ENCODE measurements around the gene VWA8. TPM values are rescaled to one million over a fixed set of nuclear protein-coding genes. Genes with fewer than 3 reads are reported as not detected.

The VWA8 gene
- total RNA-seq, 2 experiments from 2014 or later: 15.7 to 16.9 TPM

DNA sequence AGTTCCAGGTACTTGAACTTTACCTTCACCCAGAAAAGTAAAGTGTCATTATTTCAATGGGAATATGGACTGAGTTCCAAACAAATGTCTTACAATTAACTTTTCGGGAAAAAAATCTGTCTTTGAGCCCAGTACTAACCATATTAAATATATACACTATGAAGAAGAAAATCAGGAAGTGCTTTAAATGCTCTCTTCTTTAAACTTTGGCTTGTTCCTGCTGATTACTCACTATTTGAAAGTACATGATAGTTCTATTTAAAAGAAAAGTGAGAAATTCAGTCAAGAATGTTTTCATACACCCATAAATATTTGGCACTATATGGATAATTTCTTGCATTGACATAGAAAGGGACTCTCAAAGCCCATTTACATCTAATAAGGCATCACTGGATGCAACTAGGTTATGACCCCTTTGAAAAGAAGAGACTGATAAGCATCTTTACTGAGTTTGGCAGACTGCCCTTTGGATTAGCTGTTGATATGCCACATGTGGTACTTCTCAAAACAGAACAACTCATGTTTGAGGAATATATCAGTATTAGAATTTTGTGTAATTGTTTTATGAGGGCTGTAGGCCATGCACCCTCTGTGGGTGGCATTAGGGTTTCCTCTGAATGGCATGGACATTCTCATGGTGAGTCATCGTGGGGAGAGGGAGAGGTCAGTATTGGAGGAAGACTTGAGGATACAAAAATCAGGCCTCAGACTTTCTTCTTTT is 25.0 kb upstream of the VWA8 start:
- Mint-ChIP-seq H3K4me3 (no peak overlapping the region), H3K27ac (no peak overlapping the region), H3K9me3 (ENCODE audit: insufficient read depth) (no peaks in the 10 kb centered on the region), H3K4me1 (ENCODE audit: low read depth) (no peaks in the 10 kb centered on the region), H3K36me3 (ENCODE audit: low read depth) (no peaks in the 10 kb centered on the region), H3K27me3 (ENCODE audit: low read depth) (peaks cover 14% of the 10 kb centered on the region)
- ATAC-seq (no peak), DNase-seq (no peak)
- ChIA-PET CTCF (no interaction called here), POLR2A (no interaction called here)

DNA sequence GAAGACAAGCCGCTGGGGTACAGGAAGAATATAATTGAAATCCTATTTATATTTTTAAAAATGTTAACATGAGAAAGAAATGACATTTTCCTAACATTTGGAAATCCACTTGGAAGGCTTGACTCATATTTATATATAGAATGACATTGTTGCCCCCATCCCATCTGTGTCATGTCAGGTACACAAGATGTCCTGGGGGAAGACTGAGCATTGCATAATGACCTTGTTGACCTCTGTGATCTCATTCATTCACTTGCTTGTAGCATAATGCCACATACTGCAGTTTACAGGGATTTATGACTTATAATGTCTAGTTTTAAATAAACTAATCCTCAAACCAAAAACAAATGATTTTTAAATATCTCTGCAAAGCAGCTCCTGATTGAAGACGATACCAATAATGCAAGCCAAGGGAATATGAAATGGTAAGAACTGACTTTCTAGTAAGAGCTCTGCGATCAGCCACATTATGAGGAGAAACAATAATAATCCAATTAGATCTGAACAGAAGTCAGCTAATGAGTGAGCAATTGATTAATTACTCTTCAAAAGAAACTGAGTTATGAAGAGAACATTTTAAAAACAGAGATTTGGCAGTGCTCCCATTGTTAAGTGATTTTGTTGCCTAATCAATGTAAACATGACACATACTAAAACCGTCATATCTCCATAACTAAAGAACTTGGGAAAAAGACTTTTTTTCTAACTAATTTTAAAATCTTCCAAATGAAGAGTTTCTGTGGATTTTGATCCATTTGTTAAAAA is 21.2 kb upstream of the VWA8 start:
- ATAC-seq: no peak
- Mint-ChIP-seq H3K27ac (no peak overlapping the region), H3K27me3 (ENCODE audit: low read depth) (peaks cover 13% of the 10 kb centered on the region), H3K4me1 (ENCODE audit: low read depth) (peaks cover 1% of the 10 kb centered on the region), H3K4me3 (no peak overlapping the region), H3K9me3 (ENCODE audit: insufficient read depth) (no peaks in the 10 kb centered on the region), H3K36me3 (ENCODE audit: low read depth) (no peaks in the 10 kb centered on the region)
- DNase-seq: no peak
- POLR2A ChIA-PET: no interaction called here
- CTCF ChIA-PET: no interaction called here

DNA sequence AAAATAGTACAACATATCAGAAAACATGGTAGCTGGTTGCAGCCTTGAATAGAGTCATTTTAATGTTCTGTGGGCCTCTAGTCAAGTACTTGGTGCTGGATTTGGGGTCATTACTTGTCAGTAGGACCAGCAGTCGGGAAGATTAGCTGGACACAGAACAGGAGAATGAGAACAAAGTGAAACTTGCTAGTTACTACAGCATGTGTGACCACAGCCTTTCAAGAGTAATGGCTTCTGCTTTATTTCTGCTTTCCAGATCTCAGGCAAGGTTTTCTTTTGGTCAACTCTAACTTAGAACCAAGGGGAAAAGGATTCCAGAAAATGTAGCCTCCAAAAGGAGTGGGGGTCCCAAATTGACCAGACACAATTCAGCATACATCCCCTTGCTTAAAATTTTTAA is 17.1 kb upstream of the VWA8 start:
- no peaks in the 10 kb centered on the region for H3K36me3 Mint-ChIP-seq (ENCODE audit: low read depth)
- peaks cover 1% of the 10 kb centered on the region for H3K27me3 Mint-ChIP-seq (ENCODE audit: low read depth)
- no peak overlapping the region for H3K27ac Mint-ChIP-seq
- no peak for DNase-seq
- POLR2A ChIA-PET: no interaction called here
- no peaks in the 10 kb centered on the region for H3K9me3 Mint-ChIP-seq (ENCODE audit: insufficient read depth)
- no peak for ATAC-seq
- CTCF ChIA-PET: interaction anchor here (0.8 kb wide), 1 partner anchor 10 kb away, joined by 6 read pairs; no protein-coding TSS in a partner anchor
- peaks cover 1% of the 10 kb centered on the region for H3K4me1 Mint-ChIP-seq (ENCODE audit: low read depth)
- H3K4me3 Mint-ChIP-seq: no peak overlapping the region

DNA sequence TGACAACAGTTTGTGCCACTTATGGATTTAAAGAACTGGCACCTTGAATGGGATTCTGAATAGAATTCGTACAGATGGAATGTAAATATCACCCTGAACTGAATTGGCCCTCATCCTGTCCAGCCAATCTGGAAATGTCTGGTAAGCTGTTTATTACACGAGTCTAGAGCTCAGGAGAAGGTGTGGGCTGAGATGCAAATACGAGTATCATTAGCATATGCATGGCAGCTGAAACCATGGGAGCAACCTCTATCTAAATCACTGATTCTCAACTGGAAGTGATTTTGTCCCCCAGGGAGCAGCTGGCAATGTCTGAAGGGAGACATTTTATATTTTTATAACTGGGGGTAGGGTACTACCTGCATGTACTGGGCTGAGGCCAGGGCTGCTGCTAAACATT is 15.6 kb upstream of the VWA8 start:
- no peaks in the 10 kb centered on the region for H3K36me3 Mint-ChIP-seq (ENCODE audit: low read depth)
- CTCF ChIA-PET: no interaction called here
- peaks cover 10% of the 10 kb centered on the region for H3K4me1 Mint-ChIP-seq (ENCODE audit: low read depth)
- no peak for DNase-seq
- H3K27ac Mint-ChIP-seq: no peak overlapping the region
- H3K27me3 Mint-ChIP-seq (ENCODE audit: low read depth): no peaks in the 10 kb centered on the region
- H3K4me3 Mint-ChIP-seq: no peak overlapping the region
- POLR2A ChIA-PET: no interaction called here
- ATAC-seq: no peak
- no peaks in the 10 kb centered on the region for H3K9me3 Mint-ChIP-seq (ENCODE audit: insufficient read depth)

DNA sequence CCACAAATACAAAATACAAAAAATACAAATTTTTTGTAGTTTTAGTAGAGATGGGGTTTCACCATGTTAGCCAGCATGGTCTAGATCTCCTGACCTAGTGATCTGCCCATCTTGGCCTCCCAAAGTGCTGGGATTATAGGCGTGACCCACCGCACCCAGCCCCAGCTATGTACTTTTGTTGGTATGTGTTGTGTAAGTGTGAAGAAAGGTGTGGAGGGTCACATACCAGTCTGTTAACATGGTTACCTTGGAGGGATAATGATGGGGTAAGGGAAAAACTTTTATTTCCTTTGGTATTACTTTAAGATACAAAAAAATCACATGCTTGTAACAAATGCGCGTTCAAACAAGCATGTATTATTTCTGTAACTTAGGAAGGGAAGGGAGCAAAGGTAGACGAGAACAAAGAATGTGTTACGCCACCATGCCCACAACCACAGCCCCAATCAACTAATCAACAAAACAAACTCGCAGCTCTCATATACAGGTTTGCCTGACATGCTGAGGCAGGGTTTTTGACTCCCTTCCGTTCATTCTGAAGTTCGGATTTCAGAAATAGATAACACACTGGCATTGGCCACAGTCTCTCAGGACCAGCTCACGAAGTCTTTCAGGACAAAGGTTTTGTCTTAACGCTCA is 13.5 kb upstream of the VWA8 start:
- H3K36me3 Mint-ChIP-seq (ENCODE audit: low read depth): no peaks in the 10 kb centered on the region
- CTCF ChIA-PET: no interaction called here
- H3K27me3 Mint-ChIP-seq (ENCODE audit: low read depth): no peaks in the 10 kb centered on the region
- peaks cover 28% of the 10 kb centered on the region for H3K4me1 Mint-ChIP-seq (ENCODE audit: low read depth)
- no peaks in the 10 kb centered on the region for H3K9me3 Mint-ChIP-seq (ENCODE audit: insufficient read depth)
- no peak overlapping the region for H3K27ac Mint-ChIP-seq
- H3K4me3 Mint-ChIP-seq: no peak overlapping the region
- DNase-seq: no peak
- ATAC-seq: no peak
- POLR2A ChIA-PET: no interaction called here

DNA sequence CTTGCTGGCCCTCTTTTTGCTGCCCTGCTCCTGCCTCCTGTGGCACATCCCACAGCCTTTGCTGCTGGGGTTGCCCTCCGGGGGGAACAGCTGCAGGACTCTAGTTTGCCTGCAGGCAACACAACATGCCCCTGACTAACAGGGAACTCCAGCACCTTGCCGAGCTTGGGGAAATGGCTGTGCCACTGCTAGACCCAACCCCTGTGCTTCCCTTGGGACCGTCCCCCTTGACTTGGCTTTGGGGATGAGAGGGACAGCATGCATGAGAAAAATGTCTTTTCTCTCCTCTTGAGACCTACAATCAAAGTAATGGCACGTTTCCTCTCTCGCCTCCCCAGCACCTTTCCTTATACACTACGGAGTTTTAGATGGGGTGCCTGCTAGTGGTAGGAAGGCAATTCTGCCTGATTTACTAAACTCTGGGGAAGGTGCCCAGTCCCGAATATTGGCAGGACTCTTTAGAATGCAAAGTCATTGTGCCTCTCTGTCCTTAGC is 12.4 kb upstream of the VWA8 start:
- POLR2A ChIA-PET: interaction anchor here (0.6 kb wide), 1 partner anchor 9 kb away, joined by 3 read pairs; no protein-coding TSS in a partner anchor
- H3K9me3 Mint-ChIP-seq (ENCODE audit: insufficient read depth): no peaks in the 10 kb centered on the region
- H3K36me3 Mint-ChIP-seq (ENCODE audit: low read depth): no peaks in the 10 kb centered on the region
- H3K4me1 Mint-ChIP-seq (ENCODE audit: low read depth): peaks cover 28% of the 10 kb centered on the region
- no peak overlapping the region for H3K27ac Mint-ChIP-seq
- H3K4me3 Mint-ChIP-seq: no peak overlapping the region
- no peaks in the 10 kb centered on the region for H3K27me3 Mint-ChIP-seq (ENCODE audit: low read depth)
- no peak for ATAC-seq
- no peak for DNase-seq
- CTCF ChIA-PET: interaction anchor here (1.5 kb wide), 1 partner anchor 10 kb away, joined by 3 read pairs; no protein-coding TSS in a partner anchor

DNA sequence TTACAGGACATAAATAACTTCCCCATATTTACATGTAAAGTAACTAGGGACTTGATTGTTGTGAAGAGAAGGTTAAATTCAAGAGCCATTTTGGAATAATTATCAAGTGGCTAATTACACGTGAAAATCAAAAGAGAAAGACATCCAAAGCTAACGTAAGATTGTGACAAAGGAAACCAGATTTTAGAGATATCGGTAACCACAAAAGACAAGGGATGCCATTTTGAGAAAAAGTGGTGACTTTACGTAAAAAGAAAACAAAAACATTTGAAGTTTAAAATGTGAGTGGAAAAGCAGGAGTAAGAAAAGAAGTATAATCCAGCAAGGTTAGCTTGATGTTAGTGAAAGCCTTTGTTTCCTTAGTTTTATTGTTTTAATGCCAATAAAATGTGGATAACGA is 10.9 kb upstream of the VWA8 start:
- no peaks in the 10 kb centered on the region for H3K27me3 Mint-ChIP-seq (ENCODE audit: low read depth)
- no peak overlapping the region for H3K27ac Mint-ChIP-seq
- ChIA-PET CTCF (interaction anchor here (1.0 to 1.5 kb wide), 3 partner anchors 9 to 12 kb away, joined by 3 to 5 read pairs (median 3); no protein-coding TSS in a partner anchor), POLR2A (interaction anchor here (0.6 to 0.7 kb wide), 2 partner anchors 8 to 11 kb away, joined by 3 read pairs; partner anchors contain the start of gene VWA8)
- H3K4me1 Mint-ChIP-seq (ENCODE audit: low read depth): peaks cover 28% of the 10 kb centered on the region
- ATAC-seq (peak; percentile 15), DNase-seq (no peak)
- H3K4me3 Mint-ChIP-seq: no peak overlapping the region
- no peaks in the 10 kb centered on the region for H3K9me3 Mint-ChIP-seq (ENCODE audit: insufficient read depth)
- H3K36me3 Mint-ChIP-seq (ENCODE audit: low read depth): no peaks in the 10 kb centered on the region

DNA sequence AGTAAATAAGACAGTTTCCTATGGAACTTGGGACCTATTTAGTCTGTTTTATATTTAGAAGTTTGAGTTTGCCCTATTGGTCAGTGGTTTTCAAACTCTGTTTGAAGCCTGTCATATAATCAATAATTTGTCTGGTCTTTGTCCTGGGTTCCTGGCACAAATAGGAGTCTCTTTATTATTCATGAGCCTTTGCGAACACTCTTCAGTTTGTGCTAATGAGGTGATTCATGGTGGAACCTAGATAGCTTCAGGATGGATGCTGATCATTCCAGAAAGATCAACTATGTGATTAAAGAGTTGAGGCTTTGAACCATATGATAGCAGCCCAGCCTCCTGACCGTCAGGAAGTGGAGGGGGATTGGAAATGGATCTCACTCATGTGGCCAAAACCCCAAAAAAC is 10.0 kb upstream of the VWA8 start:
- Mint-ChIP-seq H3K36me3 (ENCODE audit: low read depth) (no peaks in the 10 kb centered on the region), H3K9me3 (ENCODE audit: insufficient read depth) (no peaks in the 10 kb centered on the region), H3K27ac (no peak overlapping the region), H3K4me3 (no peak overlapping the region), H3K4me1 (ENCODE audit: low read depth) (peaks cover 28% of the 10 kb centered on the region), H3K27me3 (ENCODE audit: low read depth) (peaks cover 2% of the 10 kb centered on the region)
- ATAC-seq: no peak
- POLR2A ChIA-PET: no interaction called here
- CTCF ChIA-PET: no interaction called here
- no peak for DNase-seq

DNA sequence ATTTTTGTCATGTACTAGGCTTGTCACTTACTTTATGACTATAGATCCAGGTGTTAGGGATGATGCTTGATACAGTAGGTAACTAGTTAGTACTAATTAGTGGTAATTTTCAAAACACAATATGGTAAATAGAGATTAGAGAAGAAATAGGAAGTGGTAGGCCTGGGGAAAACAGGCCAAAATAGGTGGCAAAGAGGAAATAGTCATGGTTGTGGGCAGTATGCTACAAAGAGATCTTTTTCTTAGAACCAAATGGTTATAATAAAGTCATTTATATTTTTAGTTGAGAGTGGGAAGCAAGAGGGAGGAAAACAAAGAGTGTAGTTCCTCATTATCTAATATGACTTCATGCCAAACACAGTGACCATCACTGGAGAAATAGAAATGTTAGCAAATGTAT is 9.1 kb upstream of the VWA8 start:
- ChIA-PET CTCF (no interaction called here), POLR2A (no interaction called here)
- no peak overlapping the region for H3K27ac Mint-ChIP-seq
- H3K27me3 Mint-ChIP-seq (ENCODE audit: low read depth): peaks cover 2% of the 10 kb centered on the region
- DNase-seq (no peak), ATAC-seq (no peak)
- H3K9me3 Mint-ChIP-seq (ENCODE audit: insufficient read depth): no peaks in the 10 kb centered on the region
- H3K36me3 Mint-ChIP-seq (ENCODE audit: low read depth): no peaks in the 10 kb centered on the region
- peaks cover 28% of the 10 kb centered on the region for H3K4me1 Mint-ChIP-seq (ENCODE audit: low read depth)
- H3K4me3 Mint-ChIP-seq: no peak overlapping the region

DNA sequence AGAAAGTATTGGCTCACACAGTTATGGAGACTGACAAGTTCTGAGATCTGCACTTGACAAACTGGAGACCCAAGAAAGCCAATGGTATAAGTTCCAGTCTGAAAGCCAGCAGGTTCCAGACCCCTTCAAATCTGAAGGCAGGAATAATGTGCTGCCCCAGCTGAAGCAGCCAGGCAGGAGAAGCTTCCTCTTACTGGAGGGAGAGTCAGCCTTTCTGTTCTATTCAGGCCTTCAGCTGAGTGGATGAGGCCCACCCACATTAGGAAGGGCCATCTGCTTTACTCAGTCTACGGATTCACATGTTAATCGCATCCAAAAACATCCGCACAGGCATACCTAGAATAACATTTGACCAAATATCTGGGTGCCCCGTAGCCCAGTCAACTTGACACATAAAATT is 8.2 kb upstream of the VWA8 start:
- H3K36me3 Mint-ChIP-seq (ENCODE audit: low read depth): no peaks in the 10 kb centered on the region
- H3K4me3 Mint-ChIP-seq: no peak overlapping the region
- peaks cover 2% of the 10 kb centered on the region for H3K27me3 Mint-ChIP-seq (ENCODE audit: low read depth)
- POLR2A ChIA-PET: no interaction called here
- ATAC-seq: no peak
- H3K9me3 Mint-ChIP-seq (ENCODE audit: insufficient read depth): no peaks in the 10 kb centered on the region
- H3K27ac Mint-ChIP-seq: no peak overlapping the region
- DNase-seq: no peak
- H3K4me1 Mint-ChIP-seq (ENCODE audit: low read depth): peaks cover 28% of the 10 kb centered on the region
- CTCF ChIA-PET: no interaction called here

DNA sequence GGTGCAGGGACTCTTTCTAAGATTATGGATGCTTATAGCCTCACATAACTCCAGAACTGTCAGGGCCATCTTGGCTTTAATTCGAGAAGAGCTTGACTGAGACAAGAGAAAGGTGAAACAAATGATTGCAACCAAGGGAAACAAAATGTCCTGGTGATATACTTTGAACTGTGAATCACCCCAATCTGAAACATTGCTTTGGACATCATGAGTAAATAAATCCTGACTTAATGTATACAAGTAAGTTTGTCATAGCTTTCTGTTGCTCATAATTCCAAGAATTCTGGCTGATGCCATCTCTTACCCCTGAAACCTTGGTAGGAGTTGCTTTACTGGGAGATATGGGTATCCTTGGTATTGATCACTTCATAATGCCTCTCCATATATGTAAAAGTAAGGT is 5.8 kb upstream of the VWA8 start:
- CTCF ChIA-PET: interaction anchor here (0.6 kb wide), 1 partner anchor 803 kb away, joined by 3 read pairs; no protein-coding TSS in a partner anchor
- Mint-ChIP-seq H3K27ac (no peak overlapping the region), H3K36me3 (ENCODE audit: low read depth) (no peaks in the 10 kb centered on the region), H3K4me1 (ENCODE audit: low read depth) (peaks cover 24% of the 10 kb centered on the region), H3K4me3 (no peak overlapping the region), H3K27me3 (ENCODE audit: low read depth) (peaks cover 4% of the 10 kb centered on the region), H3K9me3 (ENCODE audit: insufficient read depth) (no peaks in the 10 kb centered on the region)
- ATAC-seq: no peak
- no peak for DNase-seq
- POLR2A ChIA-PET: interaction anchor here (0.6 kb wide), 1 partner anchor 51 kb away, joined by 3 read pairs; no protein-coding TSS in a partner anchor

DNA sequence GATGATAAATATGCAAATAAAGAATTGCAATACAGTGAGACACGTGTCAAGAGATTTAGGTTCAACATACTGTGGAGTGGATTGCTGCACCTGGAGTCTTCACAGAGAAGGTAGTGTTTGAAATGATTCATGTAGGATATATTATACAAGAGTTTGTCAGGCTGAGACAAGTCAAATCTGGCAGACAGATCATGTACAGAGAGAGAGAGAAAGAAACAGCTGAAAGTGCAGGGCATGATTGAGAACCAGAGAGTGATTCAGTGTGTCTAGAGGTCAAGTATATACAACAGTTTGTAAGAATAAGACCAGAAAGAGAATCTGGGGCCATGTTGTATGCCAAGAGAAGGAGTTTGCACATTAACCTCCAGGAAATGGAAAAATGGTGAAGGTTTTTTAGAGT is 2.1 kb upstream of the VWA8 start:
- CTCF ChIA-PET: interaction anchor here (1.2 kb wide), 1 partner anchor 9 kb away, joined by 3 read pairs; no protein-coding TSS in a partner anchor
- Mint-ChIP-seq H3K4me1 (ENCODE audit: low read depth) (peaks cover 30% of the 10 kb centered on the region), H3K27ac (no peak overlapping the region), H3K9me3 (ENCODE audit: insufficient read depth) (no peaks in the 10 kb centered on the region), H3K27me3 (ENCODE audit: low read depth) (peaks cover 4% of the 10 kb centered on the region), H3K36me3 (ENCODE audit: low read depth) (no peaks in the 10 kb centered on the region), H3K4me3 (no peak overlapping the region)
- DNase-seq: no peak
- no peak for ATAC-seq
- POLR2A ChIA-PET: interaction anchor here (1.2 kb wide), 1 partner anchor 9 kb away, joined by 3 read pairs; no protein-coding TSS in a partner anchor

All from activated CD8-positive, alpha-beta T cell treated with anti-CD3 and anti-CD28 coated beads, Interleukin-2, amount 10 ng/mL, durations not matched to agents 7 days and 5 days (primary cell).